AG04450 (cell line): ENCODE results near the gene TPX2. TPM values are rescaled to one million over a fixed set of nuclear protein-coding genes. Genes with fewer than 3 reads are reported as not detected.

Experiments used
- CTCF ChIA-PET: fragments of 300-600, 350-600 bp; formaldehyde crosslinking; extraction: SDS; loops from one replicate; lab custom pipeline; 2022; ENCODE audit warnings: antibody characterized with exemption, inconsistent platforms; lab: Charles Lee
- POLR2A ChIA-PET: fragments of 350-600 bp; formaldehyde crosslinking; extraction: SDS; loops from one replicate; lab custom pipeline; 2021; ENCODE audit warnings: antibody characterized with exemption, inconsistent platforms; lab: Yijun Ruan, JAX
- DNase-seq: peaks from one replicate; pipeline ENCODE4 v3.0.0-alpha.2; 2011; ENCODE audit warnings: low read depth, low spot score
- H3K27ac ChIP-seq: one replicate; pipeline ENCODE4 v1.5.1; 2012; ENCODE audit warnings: low read depth, low read length, control low read depth
- H3K27me3 ChIP-seq: one replicate; pipeline ENCODE4 v1.6.0; 2012; ENCODE audit warnings: low read length; ENCODE audit not compliant: control insufficient read depth, insufficient read depth
- H3K4me3 ChIP-seq: 2 replicates; pipeline ENCODE4 v1.5.1; 2011; ENCODE audit warnings: mild to moderate bottlenecking, low read depth, low read length, control low read depth
- H3K9me3 ChIP-seq: 2 replicates; pipeline ENCODE4 v1.5.1; 2012; ENCODE audit warnings: low read length; ENCODE audit not compliant: control insufficient read depth, insufficient read depth
- CTCF ChIP-seq: IDR thresholded peaks from 2 replicates; pipeline ENCODE4 v1.5.1; 2011; ENCODE audit warnings: low read depth, low read length, control low read depth, inconsistent platforms
- polyA plus RNA-seq: library from polyadenylated mRNA; depleted of rRNA; stranded (reverse); fragments of >200 nt; gene quantifications from 2 replicates; pipeline ENCODE4 v1.2.3, GENCODE V29; 2011

Gene TPX2
- polyA plus RNA-seq, 1 experiment: 24.4 TPM

- TF ChIP-seq CTCF: no peak
- CTCF ChIA-PET: interaction anchor here (0.7 to 1.2 kb wide), 3 partner anchors 21 to 150 kb away, joined by 3 to 10 read pairs (median 3); no protein-coding TSS in a partner anchor
- DNase-seq: no peak
- Histone ChIP-seq H3K4me3 (no peak overlapping the region), H3K27me3 (no peaks in the 10 kb centered on the region), H3K9me3 (no peaks in the 10 kb centered on the region), H3K27ac (no peak overlapping the region)
- POLR2A ChIA-PET: no interaction called here
Observed at GRCh38 chr20:31707258-31707615, 31.9 kb upstream of the TPX2 start.

- no peak for TF ChIP-seq CTCF
- Histone ChIP-seq H3K27me3 (no peaks in the 10 kb centered on the region), H3K4me3 (no peak overlapping the region), H3K27ac (no peak overlapping the region), H3K9me3 (no peaks in the 10 kb centered on the region)
- CTCF ChIA-PET: no interaction called here
- no peak for DNase-seq
- POLR2A ChIA-PET: interaction anchor here (1.4 kb wide), 1 partner anchor 14 kb away, joined by 3 read pairs; no protein-coding TSS in a partner anchor
Observed at GRCh38 chr20:31707994-31708735, 30.9 kb upstream of the TPX2 start.

- no peak for TF ChIP-seq CTCF
- POLR2A ChIA-PET: interaction anchor here (1.4 kb wide), 1 partner anchor 13 kb away, joined by 3 read pairs; no protein-coding TSS in a partner anchor
Observed at GRCh38 chr20:31708736-31709534, 30.2 kb upstream of the TPX2 start.

GRCh38 chr20:31709939-31710338 lies 29.2 kb upstream of the TPX2 start:
- ChIA-PET CTCF (interaction anchor here (0.7 to 6.2 kb wide), 2 partner anchors 14 to 398 kb away, joined by 6 to 45 read pairs; no protein-coding TSS in a partner anchor), POLR2A (no interaction called here)
- Histone ChIP-seq H3K27me3 (no peaks in the 10 kb centered on the region), H3K4me3 (no peak overlapping the region), H3K27ac (no peak overlapping the region), H3K9me3 (no peaks in the 10 kb centered on the region)
- TF ChIP-seq CTCF: no peak
- DNase-seq: no peak

More at GRCh38 chr20:31708736-31709534, 30.2 kb upstream of the TPX2 start:
- Histone ChIP-seq H3K4me3 (no peak overlapping the region), H3K9me3 (no peaks in the 10 kb centered on the region), H3K27me3 (no peaks in the 10 kb centered on the region), H3K27ac (peak overlapping the region; percentile 31)
- DNase-seq: no peak
- CTCF ChIA-PET: interaction anchor here (0.7 to 6.2 kb wide), 2 partner anchors 15 to 399 kb away, joined by 6 to 45 read pairs; no protein-coding TSS in a partner anchor
